EL (cell line): Measurements from ENCODE around the gene SGK1.
"Not testable (repeated sequence)": the region's sequence is repeated elsewhere in the genome, so short reads cannot be mapped to it uniquely, and the experiment has no call there.

Source experiments
- DNase-seq: peaks from one replicate; pipeline ENCODE4 v3.0.0-alpha.2; 2016

Gene SGK1

GRCh38 chr6:134216301-134217010 lies 101.5 kb downstream of the SGK1 start:
- DNase-seq, result no peak

GRCh38 chr6:134213410-134213809 lies 104.5 kb downstream of the SGK1 start:
- not testable (repeated sequence) for DNase-seq

- DNase-seq, result no peak
Measured at GRCh38 chr6:134211297-134211696, 106.6 kb downstream of the SGK1 start.

- DNase-seq, result no peak
Measured at GRCh38 chr6:134207421-134207820, 110.5 kb downstream of the SGK1 start.

GRCh38 chr6:134205366-134205765 lies 112.5 kb downstream of the SGK1 start:
- DNase-seq, result no peak

GRCh38 chr6:134204759-134205158 lies 113.2 kb downstream of the SGK1 start:
- not testable (repeated sequence) for DNase-seq

GRCh38 chr6:134204031-134204430 lies 113.9 kb downstream of the SGK1 start:
- DNase-seq, result no peak

- DNase-seq, result no peak
Measured at GRCh38 chr6:134201716-134202115, 116.2 kb downstream of the SGK1 start.

- DNase-seq, result no peak
Measured at GRCh38 chr6:134199848-134200606, 117.9 kb downstream of the SGK1 start.

GRCh38 chr6:134198093-134198492 lies 119.8 kb downstream of the SGK1 start:
- peak; percentile 49 for DNase-seq

GRCh38 chr6:134197685-134198084 lies 120.2 kb downstream of the SGK1 start:
- DNase-seq, result not testable (repeated sequence)

GRCh38 chr6:134196568-134197193 lies 121.2 kb downstream of the SGK1 start:
- DNase-seq, result no peak

GRCh38 chr6:134195985-134196384 lies 121.9 kb downstream of the SGK1 start:
- no peak for DNase-seq

- no peak for DNase-seq
Measured at GRCh38 chr6:134195164-134195906, 122.6 kb downstream of the SGK1 start.

- no peak for DNase-seq
Measured at GRCh38 chr6:134193536-134194498, 124.1 kb downstream of the SGK1 start.

GRCh38 chr6:134192609-134193008 lies 125.3 kb downstream of the SGK1 start:
- not testable (repeated sequence) for DNase-seq

- no peak for DNase-seq
Measured at GRCh38 chr6:134190883-134191282, 127.0 kb downstream of the SGK1 start.

- no peak for DNase-seq
Measured at GRCh38 chr6:134187751-134188150, 130.2 kb downstream of the SGK1 start.

GRCh38 chr6:134187154-134187553 lies 130.8 kb downstream of the SGK1 start:
- no peak for DNase-seq

- DNase-seq, result no peak
Measured at GRCh38 chr6:134186355-134186754, 131.6 kb downstream of the SGK1 start.

GRCh38 chr6:134185277-134185676 lies 132.6 kb downstream of the SGK1 start:
- DNase-seq, result no peak

- no peak for DNase-seq
Measured at GRCh38 chr6:134183844-134184243, 134.1 kb downstream of the SGK1 start.
